Measurements from ENCODE around the gene SOCS2.
A peak's percentile ranks its signal among the peaks of the same experiment; 100 is the strongest.

Gene SOCS2

GRCh38 chr12:93572712-93573551 lies 457 bp downstream of the SOCS2 start:
- DNase-seq (ENCODE audit: insufficient read length, low spot score): peak; percentile 28
- no peak for TF ChIP-seq POLR2A (IDR thresholded peaks at IDR 0.05; ENCODE audit: low read depth, low read length)
- FAIRE-seq: no peak

DNA sequence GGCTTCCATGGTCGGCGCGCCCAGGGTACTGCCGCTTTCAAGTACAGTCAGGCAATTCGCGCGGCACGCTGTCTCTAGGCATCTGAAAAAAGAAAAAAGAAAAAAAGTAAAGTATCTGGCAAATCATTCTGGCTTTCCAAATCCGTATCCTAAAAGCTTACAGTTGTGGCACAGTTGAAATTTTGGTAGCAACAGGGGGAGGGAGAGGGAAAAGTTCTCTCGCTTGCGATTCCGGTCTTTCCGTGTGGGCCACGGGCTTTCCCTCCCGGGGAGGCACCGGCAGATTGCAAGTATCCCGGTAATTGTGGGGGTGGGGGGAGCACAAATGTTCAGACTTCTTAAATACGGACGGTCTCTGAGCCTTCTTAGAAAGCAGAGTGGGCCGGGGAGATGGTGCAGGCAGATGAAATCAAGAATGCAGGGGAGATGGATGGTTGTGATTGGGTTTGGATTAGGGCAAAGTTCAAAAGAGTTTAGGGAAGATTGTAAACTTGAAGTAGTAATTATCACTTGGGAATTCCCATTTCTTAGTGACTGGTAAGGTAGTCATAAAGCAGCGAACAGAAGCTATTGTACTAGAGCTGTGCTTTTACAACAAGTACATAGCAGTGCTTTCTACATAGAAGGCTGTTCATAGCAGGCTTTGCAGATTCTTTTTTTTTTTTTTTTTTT lies 1.2 kb downstream of the SOCS2 start:
- DNase-seq (ENCODE audit: insufficient read length, low spot score) (no peak), FAIRE-seq (no peak)
- no peak for TF ChIP-seq POLR2A (IDR thresholded peaks at IDR 0.05; ENCODE audit: low read depth, low read length)

GRCh38 chr12:93577222-93577621 lies 4.7 kb downstream of the SOCS2 start:
- FAIRE-seq (no peak), DNase-seq (ENCODE audit: insufficient read length, low spot score) (no peak)
- no peak for TF ChIP-seq POLR2A (IDR thresholded peaks at IDR 0.05; ENCODE audit: low read depth, low read length)

DNA sequence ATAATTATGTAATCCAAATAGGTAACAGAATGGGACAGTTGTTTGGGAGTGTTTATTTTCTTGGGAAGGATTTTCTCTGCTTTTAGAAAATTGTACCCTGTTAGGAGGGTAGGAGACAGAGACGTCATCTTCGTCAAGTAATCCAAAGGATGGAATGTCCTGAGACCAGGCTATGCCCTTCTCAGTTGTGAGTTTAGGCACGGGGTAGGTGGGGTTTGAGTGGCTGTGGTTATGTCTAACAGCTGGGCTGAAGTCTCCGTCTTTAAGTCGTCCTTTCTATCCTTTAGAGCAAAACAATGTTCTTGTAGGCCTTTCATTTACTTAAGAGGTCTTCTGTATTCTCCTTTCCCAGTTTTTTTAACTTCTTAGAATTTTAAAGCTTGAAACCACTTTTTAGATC lies 5.7 kb downstream of the SOCS2 start:
- FAIRE-seq: no peak
- DNase-seq (ENCODE audit: insufficient read length, low spot score): no peak
- no peak for TF ChIP-seq POLR2A (IDR thresholded peaks at IDR 0.05; ENCODE audit: low read depth, low read length)

DNA sequence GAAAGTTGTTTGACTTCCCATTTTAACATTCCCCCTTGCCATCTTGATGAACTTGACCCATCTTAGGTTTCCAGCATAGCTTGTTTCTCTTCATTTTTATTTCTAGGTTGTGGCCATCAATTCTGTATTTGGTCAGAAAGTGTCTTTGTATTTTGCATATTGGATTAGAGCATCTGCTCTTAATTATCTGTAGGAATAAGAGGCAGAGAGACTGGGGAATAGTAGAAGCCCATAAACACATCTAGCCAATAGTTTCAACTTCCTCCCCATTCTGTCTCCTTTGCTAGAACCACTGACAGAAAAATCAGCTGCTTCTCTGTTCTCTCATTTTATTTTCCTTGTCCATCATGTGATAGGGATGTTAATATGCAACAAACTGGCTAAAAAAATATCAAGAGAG lies 8.2 kb downstream of the SOCS2 start:
- DNase-seq (ENCODE audit: insufficient read length, low spot score) (no peak), FAIRE-seq (no peak)
- no peak for TF ChIP-seq POLR2A (IDR thresholded peaks at IDR 0.05; ENCODE audit: low read depth, low read length)

- DNase-seq (ENCODE audit: insufficient read length, low spot score) (no peak), FAIRE-seq (no peak)
- TF ChIP-seq POLR2A (IDR thresholded peaks at IDR 0.05; ENCODE audit: low read depth, low read length): no peak
Measured at GRCh38 chr12:93581370-93581769, 8.9 kb downstream of the SOCS2 start.

- DNase-seq (ENCODE audit: insufficient read length, low spot score) (no peak), FAIRE-seq (no peak)
- TF ChIP-seq POLR2A (IDR thresholded peaks at IDR 0.05; ENCODE audit: low read depth, low read length): no peak
Measured at GRCh38 chr12:93582351-93582750, 9.9 kb downstream of the SOCS2 start.

DNA sequence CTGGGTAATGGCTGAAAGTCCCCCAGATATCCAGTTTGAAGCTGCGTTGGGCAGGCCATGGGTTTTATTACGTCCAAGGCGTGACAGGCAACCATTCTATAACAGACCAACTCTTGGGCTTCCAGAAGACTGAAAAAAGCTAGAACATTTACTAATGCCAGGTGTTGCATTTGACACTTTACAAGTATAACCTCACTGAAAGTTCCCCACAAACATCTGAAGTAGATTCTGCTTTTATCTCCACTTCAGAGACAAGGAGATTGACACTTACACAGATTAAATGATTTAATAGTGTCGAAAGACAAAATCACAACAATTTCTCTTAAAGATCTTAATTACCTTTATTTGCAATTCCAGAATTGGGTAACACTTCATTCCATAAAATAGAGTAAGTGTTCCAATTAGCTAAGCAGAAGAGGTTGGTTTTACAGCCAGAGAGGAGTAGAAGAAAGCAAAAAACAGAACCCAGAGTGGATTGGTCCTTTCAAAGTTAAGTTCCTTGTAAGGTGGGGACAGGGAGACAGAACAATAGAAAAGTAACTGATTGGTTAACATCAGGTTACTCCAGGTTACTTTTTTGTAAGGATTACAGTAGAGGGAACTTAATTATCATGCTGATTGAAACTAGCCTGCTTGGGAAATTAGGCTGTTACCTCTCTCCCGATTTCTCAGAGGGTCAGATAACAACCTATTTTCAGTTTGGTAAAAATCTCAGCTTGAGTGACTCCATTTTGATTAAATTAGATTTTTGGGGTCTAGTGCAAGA lies 11.3 kb downstream of the SOCS2 start:
- TF ChIP-seq POLR2A (IDR thresholded peaks at IDR 0.05; ENCODE audit: low read depth, low read length): no peak
- no peak for DNase-seq (ENCODE audit: insufficient read length, low spot score)
- FAIRE-seq: no peak

DNA sequence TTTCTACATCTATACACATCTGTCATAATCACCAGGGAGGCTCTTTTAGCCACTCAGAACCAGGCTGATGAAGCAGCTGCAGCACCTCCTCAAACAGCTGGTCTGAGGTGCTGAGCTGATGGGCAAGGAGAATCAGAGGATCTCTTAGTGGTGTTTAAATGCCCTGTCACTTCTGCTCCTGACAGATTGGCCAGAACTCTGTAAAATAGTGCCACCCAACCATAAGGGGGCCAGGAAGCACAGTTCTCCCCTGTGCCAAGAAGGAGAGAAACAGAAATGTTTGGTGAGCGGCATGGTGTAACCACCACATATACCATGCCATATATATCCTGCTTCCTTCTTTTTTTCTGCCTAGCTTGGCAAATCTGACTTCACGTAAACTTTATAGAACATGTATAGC lies 12.8 kb downstream of the SOCS2 start:
- no peak for FAIRE-seq
- no peak for TF ChIP-seq POLR2A (IDR thresholded peaks at IDR 0.05; ENCODE audit: low read depth, low read length)
- DNase-seq (ENCODE audit: insufficient read length, low spot score): no peak

GRCh38 chr12:93587611-93588010 lies 15.1 kb downstream of the SOCS2 start:
- no peak for DNase-seq (ENCODE audit: insufficient read length, low spot score)
- TF ChIP-seq POLR2A (IDR thresholded peaks at IDR 0.05; ENCODE audit: low read depth, low read length): no peak
- no peak for FAIRE-seq

- DNase-seq (ENCODE audit: insufficient read length, low spot score): no peak
- FAIRE-seq: no peak
- TF ChIP-seq POLR2A (IDR thresholded peaks at IDR 0.05; ENCODE audit: low read depth, low read length): no peak
Measured at GRCh38 chr12:93589081-93589480, 16.6 kb downstream of the SOCS2 start.

- peak; percentile 68 for TF ChIP-seq POLR2A (IDR thresholded peaks at IDR 0.05; ENCODE audit: low read depth, low read length)
- DNase-seq (ENCODE audit: insufficient read length, low spot score) (peak; percentile 41), FAIRE-seq (peak; percentile 6)
Measured at GRCh38 chr12:93591137-93591868, 18.8 kb downstream of the SOCS2 start.

DNA sequence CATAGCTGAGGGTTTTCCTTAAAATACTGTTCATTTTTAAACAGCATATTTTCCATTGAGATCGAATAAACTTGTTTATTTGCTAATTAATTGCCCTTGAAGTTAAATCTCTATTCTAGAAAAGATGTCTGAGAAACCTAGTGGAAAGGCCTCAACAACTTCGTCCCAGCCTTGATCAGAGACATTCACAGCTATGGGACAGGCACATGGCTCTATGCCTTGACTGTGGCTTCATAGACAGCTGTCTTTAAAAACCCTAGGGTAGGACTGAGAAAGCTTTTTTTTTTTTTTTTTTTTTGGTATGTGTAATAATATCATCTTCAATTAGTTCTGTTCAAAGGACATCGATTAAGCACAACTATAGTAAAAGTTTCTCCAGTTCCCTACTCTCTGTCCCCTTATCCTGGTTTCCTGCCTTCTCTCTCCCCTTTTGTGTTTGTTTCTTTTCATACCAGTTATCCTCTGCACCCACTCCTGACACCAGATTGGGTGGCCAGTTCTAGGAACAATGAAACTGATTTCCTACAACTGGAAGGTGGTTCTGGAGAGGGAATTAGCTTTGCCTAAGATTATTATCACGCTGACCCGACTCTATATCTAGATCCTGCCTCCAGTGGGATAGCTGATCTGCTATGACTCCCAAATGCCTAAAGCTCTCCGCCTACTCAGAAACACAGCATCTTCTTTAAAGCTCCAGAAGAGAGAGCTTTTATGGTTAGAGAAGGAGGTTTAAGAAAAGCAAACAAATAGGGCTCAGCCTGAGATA lies 20.3 kb downstream of the SOCS2 start:
- FAIRE-seq (peak; percentile 55), DNase-seq (ENCODE audit: insufficient read length, low spot score) (no peak)
- no peak for TF ChIP-seq POLR2A (IDR thresholded peaks at IDR 0.05; ENCODE audit: low read depth, low read length)
